Measurements from ENCODE around the gene WWTR1.
A peak's percentile ranks its signal among the peaks of the same experiment; 100 is the strongest.

WWTR1 gene

DNA sequence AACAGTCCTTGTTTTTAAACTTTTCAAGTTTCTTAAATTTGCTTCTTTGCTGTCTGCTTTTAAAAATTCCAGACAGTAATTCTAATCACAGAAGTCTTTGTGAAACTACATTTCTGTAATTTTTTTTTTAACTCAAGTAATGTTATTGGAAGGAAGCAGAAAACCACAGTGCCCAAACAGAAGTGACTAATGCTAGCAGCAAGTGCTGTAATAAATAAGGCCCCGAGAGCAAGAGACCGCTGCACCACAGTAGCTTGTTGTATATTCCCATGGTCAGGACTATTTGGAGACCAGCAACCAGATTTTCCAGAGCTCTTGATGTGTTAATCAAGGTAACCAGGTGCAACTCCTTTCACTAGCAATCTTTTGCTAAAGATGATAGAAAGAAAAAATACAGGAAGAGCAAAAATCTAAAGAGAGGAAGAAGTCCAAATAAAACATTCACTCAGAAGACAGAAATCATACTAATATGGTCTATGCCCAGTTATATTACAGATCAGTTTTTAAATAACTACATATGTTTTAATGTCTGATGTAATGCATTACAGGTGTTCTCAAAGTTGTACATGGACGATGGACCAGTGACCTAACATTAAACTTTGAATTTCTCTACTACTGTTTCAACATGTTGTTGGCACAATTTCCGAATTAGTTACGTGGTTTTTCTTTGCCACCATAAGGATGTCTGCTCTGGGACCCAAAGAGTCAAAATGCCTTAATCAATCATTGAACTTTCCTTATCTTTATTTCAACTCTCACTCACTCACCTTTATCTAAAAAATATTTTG is 36.4 kb downstream of the WWTR1 start:
- peak; percentile 55 for DNase-seq (ENCODE audit: low spot score)

DNA sequence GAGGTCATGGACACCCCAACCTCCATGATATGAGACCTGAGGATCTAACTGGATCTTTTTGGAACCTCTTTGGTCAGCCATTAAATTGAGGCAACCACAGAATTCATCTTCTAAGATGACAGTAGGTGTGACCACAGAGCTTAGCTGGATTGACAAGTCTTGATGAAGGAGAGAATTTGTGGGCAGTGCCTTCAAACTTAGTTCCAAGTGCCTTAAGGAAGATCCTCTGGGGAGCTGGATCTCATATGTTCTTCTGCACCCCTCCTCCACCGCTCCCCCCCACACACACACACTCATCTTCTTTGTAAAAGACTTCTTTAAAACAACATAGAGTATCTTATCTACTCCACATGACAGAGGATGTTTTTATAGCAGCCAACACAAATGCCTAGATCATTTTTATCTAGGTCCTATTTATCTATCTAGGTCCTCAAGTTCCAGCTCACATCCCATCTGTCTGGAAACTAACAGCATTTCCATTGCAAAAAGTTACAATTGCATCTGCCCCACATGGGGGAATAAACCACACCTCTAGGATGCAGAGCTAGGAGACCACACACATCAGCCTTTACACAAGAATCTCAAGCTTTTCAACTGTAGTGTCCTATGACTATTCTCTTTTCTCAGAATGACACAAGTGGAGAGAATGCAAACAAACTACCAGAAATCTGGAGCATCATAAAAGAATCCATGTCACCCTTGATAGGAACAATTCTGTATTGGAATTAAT is 37.4 kb downstream of the WWTR1 start:
- DNase-seq (ENCODE audit: low spot score): no peak

GRCh38 chr3:149619136-149619535 is 38.7 kb downstream of the WWTR1 start:
- no peak for DNase-seq (ENCODE audit: low spot score)

GRCh38 chr3:149618151-149619123 is 39.4 kb downstream of the WWTR1 start:
- no peak for DNase-seq (ENCODE audit: low spot score)

DNA sequence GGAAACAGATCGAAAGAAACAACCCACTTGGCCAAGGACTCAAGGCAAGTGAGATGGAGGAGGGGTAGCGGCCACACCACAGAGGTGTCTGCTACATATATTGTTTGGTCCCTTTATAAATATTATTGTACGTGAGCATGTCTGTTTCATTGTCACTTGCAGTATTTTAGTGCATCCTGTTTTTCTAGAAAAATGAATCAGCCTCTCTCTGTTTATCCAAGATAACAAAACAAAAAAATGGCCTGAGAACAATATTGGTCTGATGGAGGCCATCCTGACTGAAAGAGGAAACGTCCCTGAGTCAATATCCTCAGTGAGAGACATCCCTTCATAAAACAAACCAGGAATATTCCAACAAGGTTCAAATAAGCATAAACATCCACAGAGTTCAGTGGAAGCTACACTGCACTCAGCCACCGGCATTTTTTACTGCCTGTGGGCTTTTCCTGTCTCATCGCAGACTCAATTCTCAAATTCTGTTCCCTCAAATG is 42.0 kb downstream of the WWTR1 start:
- no peak for DNase-seq (ENCODE audit: low spot score)

- DNase-seq (ENCODE audit: low spot score): no peak
Observed at GRCh38 chr3:149613988-149614387, 43.8 kb downstream of the WWTR1 start.

DNA sequence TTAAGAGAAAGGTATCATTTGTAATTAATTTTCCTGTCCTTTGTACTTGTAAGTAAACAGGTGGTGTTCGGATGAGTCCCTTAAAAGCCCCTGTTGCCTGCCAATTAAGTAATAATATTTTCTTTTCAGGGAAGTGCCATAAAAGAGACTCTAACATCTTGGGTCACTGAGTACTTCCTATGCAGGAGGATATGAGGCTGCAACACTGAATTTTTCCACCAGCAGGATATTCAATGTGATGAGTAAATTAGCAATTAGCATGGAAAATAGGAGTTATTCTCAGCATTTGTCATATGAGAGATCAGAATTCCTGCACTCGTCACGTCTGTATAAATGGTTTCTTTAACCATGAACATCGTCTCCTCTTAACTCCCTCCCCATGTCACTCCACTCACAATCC is 45.4 kb downstream of the WWTR1 start:
- DNase-seq (ENCODE audit: low spot score): no peak

GRCh38 chr3:149611149-149611548 is 46.7 kb downstream of the WWTR1 start:
- DNase-seq (ENCODE audit: low spot score): no peak

DNA sequence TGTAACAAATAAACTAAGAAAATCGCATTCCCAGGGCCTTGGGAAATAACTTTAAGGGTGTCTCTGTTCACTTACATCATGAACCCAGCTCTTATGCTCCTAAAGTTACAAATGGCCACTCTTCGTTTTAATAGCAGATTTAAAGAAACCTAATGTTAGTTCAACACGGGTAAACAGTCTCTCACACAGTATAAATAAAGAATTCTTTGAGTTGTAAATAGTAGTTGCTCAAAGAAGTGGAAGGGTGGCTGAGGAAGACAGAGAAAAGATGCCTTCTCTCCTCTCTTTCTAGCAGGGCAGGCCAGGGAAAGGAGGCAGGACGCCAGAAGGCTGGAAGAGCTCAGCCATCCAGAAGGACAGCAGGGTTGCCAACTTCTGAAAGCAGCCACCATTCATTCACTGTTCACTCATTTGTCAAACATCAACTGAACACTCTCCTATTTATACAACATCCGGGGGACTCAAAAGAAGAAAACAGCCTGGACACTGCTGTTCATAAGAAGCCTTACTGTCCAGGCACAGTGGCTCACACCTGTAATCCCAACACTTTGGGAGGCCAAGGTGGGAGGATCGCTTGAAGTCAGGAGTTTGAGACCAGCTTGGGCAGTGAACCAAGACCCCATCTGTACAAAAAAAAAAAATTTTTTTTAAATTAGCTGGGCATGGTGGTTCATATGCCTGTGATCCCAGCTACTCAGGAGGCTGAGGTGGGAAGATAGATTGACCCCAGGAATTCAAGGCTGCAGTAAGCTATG is 47.3 kb downstream of the WWTR1 start:
- DNase-seq (ENCODE audit: low spot score): no peak

DNA sequence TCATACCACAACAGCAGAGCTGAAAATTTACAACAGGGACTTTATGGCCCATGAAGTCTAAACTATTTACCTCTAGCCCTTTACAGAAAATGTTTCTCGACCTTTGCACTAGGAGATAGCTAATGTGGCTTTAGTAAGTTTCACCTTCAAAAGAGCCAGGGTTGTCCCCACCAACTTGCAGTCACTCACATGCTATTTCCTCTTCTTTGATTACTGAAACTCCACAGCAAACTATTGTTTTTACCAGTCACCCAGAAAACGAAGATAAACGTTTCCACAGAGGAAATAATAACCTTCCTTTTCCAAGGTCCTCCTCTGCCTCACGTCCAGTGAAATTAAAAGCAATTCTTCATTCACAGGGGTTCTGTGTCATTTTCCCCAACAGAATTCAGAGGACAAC is 48.2 kb downstream of the WWTR1 start:
- peak; percentile 16 for DNase-seq (ENCODE audit: low spot score)

DNA sequence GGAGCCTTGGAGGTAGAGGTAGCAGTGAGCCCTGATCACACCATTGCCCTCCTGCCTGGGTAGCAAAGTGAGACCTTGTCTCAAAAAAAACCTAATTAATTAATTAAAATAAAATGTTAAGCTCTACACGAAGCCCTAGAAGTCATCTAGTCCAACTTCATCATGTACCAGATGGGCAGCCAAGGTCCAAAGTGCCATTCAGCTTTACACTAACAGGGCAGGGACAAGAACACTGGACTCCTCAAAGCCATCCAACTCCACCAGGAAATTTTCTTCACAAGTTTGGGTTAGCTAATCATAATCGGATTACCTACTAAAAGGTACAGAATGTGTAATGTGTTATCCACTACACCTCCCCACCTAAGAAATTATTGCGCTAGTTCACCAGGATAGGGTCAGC is 48.8 kb downstream of the WWTR1 start:
- DNase-seq (ENCODE audit: low spot score): no peak

GRCh38 chr3:149605902-149606301 is 51.9 kb downstream of the WWTR1 start:
- no peak for DNase-seq (ENCODE audit: low spot score)

DNA sequence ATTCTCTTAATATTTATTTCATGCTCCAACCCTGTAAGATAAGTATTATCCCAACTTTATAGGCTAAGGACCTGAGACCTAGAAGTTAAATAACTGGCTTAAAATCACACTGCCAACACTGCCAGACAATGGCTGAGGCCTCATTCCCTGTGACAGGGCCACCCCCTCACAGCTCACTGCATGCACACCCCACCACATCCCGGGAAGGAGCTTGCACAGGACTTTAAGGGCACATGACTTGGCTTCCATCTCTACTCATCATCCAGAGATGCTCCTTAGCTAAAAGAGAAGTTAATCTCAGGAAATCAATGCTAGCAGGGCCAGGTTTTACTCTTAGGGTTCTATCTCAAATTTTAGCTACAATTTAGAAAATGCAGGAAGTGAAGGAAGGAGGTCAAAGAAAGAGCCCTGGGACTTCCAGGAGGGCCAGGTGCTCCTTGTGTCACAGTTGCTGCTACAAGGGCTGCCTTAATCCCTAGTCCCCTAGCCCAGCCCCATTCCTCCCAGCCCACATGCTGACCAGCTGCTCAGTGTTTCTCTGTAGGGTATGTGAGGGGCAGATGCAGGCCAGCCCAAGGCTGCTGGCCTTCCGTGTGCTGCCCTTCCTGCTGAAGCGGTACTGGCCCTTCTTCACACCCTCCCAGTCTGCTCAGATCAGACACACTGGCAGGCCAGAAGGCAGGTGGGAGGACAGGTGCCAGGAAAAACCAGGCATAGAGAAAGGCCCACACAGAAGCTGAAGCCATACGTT is 53.5 kb downstream of the WWTR1 start:
- no peak for DNase-seq (ENCODE audit: low spot score)

- DNase-seq (ENCODE audit: low spot score): peak; percentile 24
Observed at GRCh38 chr3:149603126-149604074, 54.4 kb downstream of the WWTR1 start.

DNA sequence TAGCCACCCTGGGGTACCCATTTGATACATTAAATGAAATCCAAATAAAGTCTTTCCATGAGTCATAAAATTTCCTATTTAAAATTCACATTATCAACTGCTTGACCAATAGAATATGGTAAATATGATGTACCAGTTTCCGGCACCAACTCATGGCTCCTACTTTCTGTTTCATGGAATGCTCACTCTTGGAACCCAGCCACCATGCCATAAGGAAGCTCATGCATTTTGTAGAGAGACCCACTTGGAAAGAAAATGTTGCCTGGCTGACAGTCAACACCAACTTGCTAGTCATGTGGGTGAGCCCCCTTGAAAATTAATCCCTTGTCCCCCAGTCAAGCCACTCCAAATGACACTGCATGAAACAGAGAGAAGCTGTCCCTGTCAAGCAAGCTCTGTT is 57.2 kb downstream of the WWTR1 start:
- DNase-seq (ENCODE audit: low spot score): no peak

DNA sequence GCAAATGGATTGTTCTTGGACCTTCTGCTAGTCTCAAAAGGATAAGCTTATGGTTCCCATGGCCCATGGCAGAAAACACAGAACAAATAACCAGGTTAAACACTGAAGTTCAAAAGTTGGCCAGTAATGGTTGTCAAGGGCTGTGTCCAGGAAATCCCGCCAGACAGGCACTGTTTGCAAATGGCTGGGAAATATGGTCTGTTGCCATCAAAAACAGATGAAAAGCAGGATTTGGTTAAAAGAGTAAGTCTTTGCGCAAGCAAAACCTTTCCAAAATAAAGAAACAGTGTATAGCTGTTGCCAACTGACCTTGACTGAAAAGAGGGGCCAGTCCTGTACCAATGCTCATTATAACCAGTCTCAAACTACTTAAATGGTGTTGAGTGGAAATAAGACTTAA is 58.6 kb downstream of the WWTR1 start:
- no peak for DNase-seq (ENCODE audit: low spot score)

DNA sequence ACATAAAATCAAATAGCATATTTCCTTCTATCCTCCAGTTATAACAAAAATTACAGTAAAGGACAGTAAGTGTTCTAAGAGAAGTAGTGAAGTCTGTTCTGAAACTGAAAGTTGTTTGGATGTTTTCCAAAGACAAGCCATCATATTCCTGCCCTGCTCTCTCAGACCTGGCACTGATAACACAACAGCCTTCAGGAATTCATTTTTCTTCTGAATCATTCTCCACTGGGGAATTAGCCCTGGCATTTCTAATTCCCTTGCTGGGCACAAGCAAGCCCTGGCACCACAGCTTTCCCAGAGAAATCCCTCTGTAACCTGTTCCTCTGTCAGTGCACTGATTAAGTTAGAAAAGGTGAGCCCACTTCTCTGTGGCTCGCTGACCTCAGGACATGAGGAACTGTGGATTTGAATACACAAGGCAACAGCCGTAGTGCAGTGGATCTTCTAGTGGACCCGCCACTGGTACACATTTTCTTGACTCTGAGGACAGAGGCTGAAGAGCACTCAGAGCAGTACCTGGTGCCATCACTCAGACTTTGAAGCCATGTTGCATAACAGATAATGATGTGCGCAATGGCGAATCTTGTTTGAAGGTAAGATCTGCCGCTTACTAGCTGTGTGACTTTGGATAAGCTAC is 61.6 kb downstream of the WWTR1 start:
- no peak for DNase-seq (ENCODE audit: low spot score)

DNA sequence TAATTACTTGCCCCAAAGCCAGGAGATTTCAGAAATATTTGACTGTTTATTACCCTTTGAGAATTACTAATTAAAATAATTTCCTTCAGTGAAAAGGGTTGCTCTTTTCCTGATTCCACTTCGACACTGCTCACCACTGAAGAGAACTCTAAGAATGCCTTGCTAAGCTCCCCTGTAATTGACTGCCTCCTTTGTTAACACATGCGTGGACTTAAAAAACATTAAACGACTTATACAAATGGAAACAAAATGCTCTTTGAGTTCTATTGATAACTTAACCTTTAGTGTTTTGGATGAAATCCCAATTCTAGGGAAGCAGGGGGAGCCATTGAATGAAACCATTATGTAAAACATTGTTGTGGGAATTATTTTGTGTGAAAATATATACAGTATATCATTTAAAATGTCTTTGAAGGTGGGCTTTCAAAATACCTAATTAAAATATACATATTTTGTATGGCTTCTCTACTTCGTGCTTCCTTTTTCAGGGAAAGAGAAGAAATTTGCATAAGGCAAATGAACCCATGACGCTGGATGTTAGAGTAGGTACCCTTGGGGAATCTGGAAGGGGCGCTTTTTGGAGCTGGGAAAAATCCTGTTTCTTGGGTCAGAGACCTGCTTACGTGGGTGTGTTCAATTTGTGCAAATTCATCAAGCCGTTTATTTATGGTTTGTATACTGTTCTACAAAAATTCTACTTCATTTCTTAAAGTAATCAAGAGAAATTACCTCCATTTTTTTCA is 64.2 kb downstream of the WWTR1 start:
- DNase-seq (ENCODE audit: low spot score): no peak
